Measurements from ENCODE around the gene LCT. TPM values are rescaled to one million over a fixed set of nuclear protein-coding genes. Genes with fewer than 3 reads are reported as not detected.
A peak's percentile ranks its signal among the peaks of the same experiment; 100 is the strongest.

The LCT gene
- total and polyA plus RNA-seq, 4 donors = 0.01 to 0.06 (median 0.02) TPM; not detected in 1

DNA sequence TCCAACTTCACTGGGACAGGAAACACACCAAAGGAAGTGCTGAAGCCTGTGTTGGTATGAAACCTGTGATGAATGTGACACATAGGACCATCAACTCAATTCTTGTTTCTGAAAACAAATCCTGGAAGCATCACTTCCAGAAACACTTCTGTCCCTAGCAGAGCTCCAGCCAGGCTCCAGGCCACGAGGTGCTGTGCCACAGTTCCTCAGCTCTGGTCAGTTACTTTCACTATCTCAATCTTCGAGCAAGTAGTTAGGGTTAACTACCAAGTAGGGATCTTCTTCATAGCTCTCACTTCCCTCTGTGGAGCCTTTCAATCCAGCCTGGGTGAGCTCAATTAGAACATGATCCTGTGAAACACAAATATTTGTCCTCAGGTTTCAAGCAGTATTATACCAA, 3.6 kb upstream of the LCT start:
- Histone ChIP-seq H3K36me3 (ENCODE audit: control insufficient read depth in 4 of 4, insufficient read depth in 4 of 4, low read length in 4 of 4) (peaks cover 3 to 24% (median 6%) of the 10 kb centered on the region in 4 donors), H3K27ac (ENCODE audit: low read depth in 1 of 2, low read length in 1 of 2) (peak overlapping the region in 1 of 2 donors; percentile 63), H3K27me3 (ENCODE audit: control insufficient read depth in 3 of 3, insufficient read depth in 3 of 3, low read length in 2 of 3) (no peaks in the 10 kb centered on the region), H3K4me3 (no peak overlapping the region), H3K9me3 (ENCODE audit: control insufficient read depth in 4 of 4, insufficient read depth in 3 of 4, low read length in 3 of 4) (no peaks in the 10 kb centered on the region), H3K4me1 (ENCODE audit: control insufficient read depth in 5 of 5, insufficient read depth in 5 of 5, low read length in 5 of 5) (peaks cover 0 to 2% (median 0%) of the 10 kb centered on the region in 5 donors), H3K9ac (ENCODE audit: insufficient read depth in 1 of 2, low read length in 2 of 2) (peak overlapping the region in 1 of 2 donors; percentile 4)
- ATAC-seq (ENCODE audit: insufficient read depth, low FRiP score) (no peak), DNase-seq (peak in 1 of 3 donors; percentile 12)
- WGBS, 2 donors = 28 to 48% methylated on average over 2 of the region's 2 CpGs
- TF ChIP-seq, protein P1, sequence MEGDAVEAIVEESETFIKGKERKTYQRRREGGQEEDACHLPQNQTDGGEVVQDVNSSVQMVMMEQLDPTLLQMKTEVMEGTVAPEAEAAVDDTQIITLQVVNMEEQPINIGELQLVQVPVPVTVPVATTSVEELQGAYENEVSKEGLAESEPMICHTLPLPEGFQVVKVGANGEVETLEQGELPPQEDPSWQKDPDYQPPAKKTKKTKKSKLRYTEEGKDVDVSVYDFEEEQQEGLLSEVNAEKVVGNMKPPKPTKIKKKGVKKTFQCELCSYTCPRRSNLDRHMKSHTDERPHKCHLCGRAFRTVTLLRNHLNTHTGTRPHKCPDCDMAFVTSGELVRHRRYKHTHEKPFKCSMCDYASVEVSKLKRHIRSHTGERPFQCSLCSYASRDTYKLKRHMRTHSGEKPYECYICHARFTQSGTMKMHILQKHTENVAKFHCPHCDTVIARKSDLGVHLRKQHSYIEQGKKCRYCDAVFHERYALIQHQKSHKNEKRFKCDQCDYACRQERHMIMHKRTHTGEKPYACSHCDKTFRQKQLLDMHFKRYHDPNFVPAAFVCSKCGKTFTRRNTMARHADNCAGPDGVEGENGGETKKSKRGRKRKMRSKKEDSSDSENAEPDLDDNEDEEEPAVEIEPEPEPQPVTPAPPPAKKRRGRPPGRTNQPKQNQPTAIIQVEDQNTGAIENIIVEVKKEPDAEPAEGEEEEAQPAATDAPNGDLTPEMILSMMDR (IDR thresholded peaks at IDR 0.05; ENCODE audit: control extremely low read depth, extremely low read depth) = no peak

DNA sequence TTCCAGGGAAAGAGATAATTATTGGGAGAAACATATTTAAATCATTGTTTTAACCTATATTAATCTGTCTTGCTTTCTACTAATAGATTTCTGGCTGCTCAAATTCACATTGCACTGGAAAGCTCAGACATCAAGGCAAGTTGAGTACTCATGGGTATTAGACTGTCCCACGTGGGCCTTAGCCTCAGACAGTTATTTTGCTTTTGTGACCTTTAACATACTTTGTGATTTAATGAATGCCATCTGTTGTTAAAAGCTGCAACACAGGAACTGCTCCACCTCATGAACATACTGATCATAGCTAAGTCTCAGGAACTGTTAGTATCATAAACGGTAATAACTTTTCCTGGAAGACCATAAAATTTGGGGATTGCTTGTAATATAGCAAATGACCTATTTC, 2.7 kb upstream of the LCT start:
- H3K9ac ChIP-seq (ENCODE audit: insufficient read depth in 1 of 2, low read length in 2 of 2) = no peak overlapping the region
- peaks cover 0 to 20% (median 6%) of the 10 kb centered on the region in 4 donors for H3K36me3 ChIP-seq (ENCODE audit: control insufficient read depth in 4 of 4, insufficient read depth in 4 of 4, low read length in 4 of 4)
- TF ChIP-seq, protein P1 (IDR thresholded peaks at IDR 0.05; ENCODE audit: control extremely low read depth, extremely low read depth) = no peak
- DNase-seq = peak in 2 of 3 donors; percentile 7 to 25
- no peak overlapping the region for H3K4me3 ChIP-seq
- H3K27me3 ChIP-seq (ENCODE audit: control insufficient read depth in 3 of 3, insufficient read depth in 3 of 3, low read length in 2 of 3) = no peaks in the 10 kb centered on the region
- H3K9me3 ChIP-seq (ENCODE audit: control insufficient read depth in 4 of 4, insufficient read depth in 3 of 4, low read length in 3 of 4) = no peaks in the 10 kb centered on the region
- ATAC-seq (ENCODE audit: insufficient read depth, low FRiP score) = no peak
- H3K27ac ChIP-seq (ENCODE audit: low read depth in 1 of 2, low read length in 1 of 2) = no peak overlapping the region
- H3K4me1 ChIP-seq (ENCODE audit: control insufficient read depth in 5 of 5, insufficient read depth in 5 of 5, low read length in 5 of 5) = peaks cover 0 to 2% (median 0%) of the 10 kb centered on the region in 5 donors
- WGBS, 2 donors = 55 to 58% methylated on average over 2 of the region's 2 CpGs

DNA sequence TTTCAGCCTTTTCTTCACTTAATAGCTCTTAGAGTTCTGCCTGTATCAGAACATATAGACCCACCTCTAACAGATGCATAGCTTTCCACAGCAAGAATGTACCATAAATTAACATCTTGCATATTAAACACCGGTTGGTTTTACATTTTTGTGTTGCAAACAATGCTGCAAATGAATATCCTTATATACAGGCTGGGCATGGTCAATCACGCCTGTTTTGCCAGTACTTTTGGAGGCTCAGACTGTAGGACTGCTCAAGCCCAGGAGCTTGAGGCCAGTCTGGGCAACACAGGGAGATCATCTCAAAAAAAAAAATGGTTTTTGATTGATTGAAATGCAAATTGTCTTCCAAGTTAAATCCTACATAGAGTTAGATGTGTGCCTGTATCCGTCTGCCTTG, 1.5 kb upstream of the LCT start:
- 90 to 97% methylated on average over 3 of the region's 3 CpGs for WGBS, 2 donors
- Histone ChIP-seq H3K9ac (ENCODE audit: insufficient read depth in 1 of 2, low read length in 2 of 2) (no peak overlapping the region), H3K36me3 (ENCODE audit: control insufficient read depth in 4 of 4, insufficient read depth in 4 of 4, low read length in 4 of 4) (peaks cover 0 to 10% (median 1%) of the 10 kb centered on the region in 4 donors), H3K4me1 (ENCODE audit: control insufficient read depth in 5 of 5, insufficient read depth in 5 of 5, low read length in 5 of 5) (peaks cover 0 to 2% (median 0%) of the 10 kb centered on the region in 5 donors), H3K27me3 (ENCODE audit: control insufficient read depth in 3 of 3, insufficient read depth in 3 of 3, low read length in 2 of 3) (no peaks in the 10 kb centered on the region), H3K9me3 (ENCODE audit: control insufficient read depth in 4 of 4, insufficient read depth in 3 of 4, low read length in 3 of 4) (no peaks in the 10 kb centered on the region), H3K4me3 (no peak overlapping the region), H3K27ac (ENCODE audit: low read depth in 1 of 2, low read length in 1 of 2) (no peak overlapping the region)
- ATAC-seq (ENCODE audit: insufficient read depth, low FRiP score) = no peak
- TF ChIP-seq, protein P1 (IDR thresholded peaks at IDR 0.05; ENCODE audit: control extremely low read depth, extremely low read depth) = no peak
- DNase-seq = no peak

DNA sequence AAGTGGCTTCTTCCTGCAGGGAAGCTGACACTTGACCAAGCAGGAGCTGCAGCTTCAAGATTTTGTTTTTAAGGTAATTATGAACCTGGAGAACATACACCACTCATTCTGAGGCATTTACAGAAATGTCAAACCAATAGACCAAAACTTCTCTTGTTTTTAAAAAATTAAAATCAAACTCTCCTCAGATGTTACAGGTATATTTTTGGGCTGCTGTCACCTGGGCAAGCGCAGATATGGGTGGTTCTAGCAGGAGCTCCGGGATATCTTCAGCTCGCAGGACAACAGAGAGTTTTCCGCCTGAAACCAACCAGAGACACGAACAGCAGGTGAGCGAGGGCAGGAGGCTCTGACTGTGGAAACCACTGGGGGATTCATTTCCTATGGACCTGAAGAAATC, 4.1 kb downstream of the LCT start:
- TF ChIP-seq, protein P1 (IDR thresholded peaks at IDR 0.05; ENCODE audit: control extremely low read depth, extremely low read depth) = no peak

More for the DNA sequence above, 4.1 kb downstream of the LCT start:
- H3K4me3 ChIP-seq = no peak overlapping the region
- no peaks in the 10 kb centered on the region for H3K36me3 ChIP-seq (ENCODE audit: control insufficient read depth in 4 of 4, insufficient read depth in 4 of 4, low read length in 4 of 4)
- H3K9ac ChIP-seq (ENCODE audit: insufficient read depth in 1 of 2, low read length in 2 of 2) = no peak overlapping the region
- no peak overlapping the region for H3K27ac ChIP-seq (ENCODE audit: low read depth in 1 of 2, low read length in 1 of 2)
- no peak for ATAC-seq (ENCODE audit: insufficient read depth, low FRiP score)
- no peaks in the 10 kb centered on the region for H3K9me3 ChIP-seq (ENCODE audit: control insufficient read depth in 4 of 4, insufficient read depth in 3 of 4, low read length in 3 of 4)
- no peaks in the 10 kb centered on the region for H3K4me1 ChIP-seq (ENCODE audit: control insufficient read depth in 5 of 5, insufficient read depth in 5 of 5, low read length in 5 of 5)
- WGBS, 2 donors = 95 to 97% methylated on average over 6 of the region's 6 CpGs
- H3K27me3 ChIP-seq (ENCODE audit: control insufficient read depth in 3 of 3, insufficient read depth in 3 of 3, low read length in 2 of 3) = no peaks in the 10 kb centered on the region
- DNase-seq = no peak
